HepG2 (cell line): ENCODE measurements around the gene P4HB.

Source experiments
- MYC ChIP-seq: sonication (generic); formaldehyde crosslinking; IDR thresholded peaks from 2 replicates; pipeline ENCODE4 v1.9.0; 2021; ENCODE audit warnings: missing genetic modification reagents, borderline replicate concordance
- RFX5 ChIP-seq: IDR thresholded peaks from 2 replicates; pipeline ENCODE4 v1.6.1; 2011; ENCODE audit warnings: low read depth, low read length, improper control_type of control experiment
- SRF ChIP-seq: IDR thresholded peaks from 2 replicates; pipeline ENCODE4 v1.6.1; 2011; ENCODE audit warnings: mild to moderate bottlenecking, low read depth, low read length, moderate library complexity
- TAF1 ChIP-seq: sonication (generic); formaldehyde crosslinking; IDR thresholded peaks from 2 replicates; pipeline ENCODE4 v1.4.0; 2020; ENCODE audit warnings: missing genetic modification reagents
- TARDBP ChIP-seq: sonication (generic); formaldehyde crosslinking; IDR thresholded peaks from 2 replicates; pipeline ENCODE4 v1.8.0; 2022; ENCODE audit warnings: mild to moderate bottlenecking, missing genetic modification reagents
- ZKSCAN1 ChIP-seq: fragments of 150-350 bp; IDR thresholded peaks from 2 replicates; pipeline ENCODE4 v1.6.1; 2014; ENCODE audit warnings: low read length
- ZNF12 ChIP-seq: sonication (generic); formaldehyde crosslinking; IDR thresholded peaks from 2 replicates; pipeline ENCODE4 v1.5.0; 2020; ENCODE audit warnings: missing genetic modification reagents
- ZNF644 ChIP-seq: IDR thresholded peaks from 2 replicates; pipeline ENCODE4 v1.6.1; 2016; ENCODE audit warnings: low read depth
- ZNF770 ChIP-seq: sonication (generic); formaldehyde crosslinking; IDR thresholded peaks from 2 replicates; pipeline ENCODE4 v1.5.0; 2020; ENCODE audit warnings: mild to moderate bottlenecking, missing genetic modification reagents
- TF ChIP-seq, protein P1 (sequence below): sonication (generic); formaldehyde crosslinking; IDR thresholded peaks from 2 replicates; pipeline ENCODE4 v1.8.1; 2022; ENCODE audit warnings: low read depth, mild to moderate bottlenecking, missing genetic modification reagents
- TF ChIP-seq, protein P2 (sequence below): sonication (generic); formaldehyde crosslinking; IDR thresholded peaks from 2 replicates; pipeline ENCODE4 v1.8.1; 2023; ENCODE audit warnings: mild to moderate bottlenecking, inconsistent platforms, moderate library complexity, missing genetic modification reagents, borderline replicate concordance

DNA sequence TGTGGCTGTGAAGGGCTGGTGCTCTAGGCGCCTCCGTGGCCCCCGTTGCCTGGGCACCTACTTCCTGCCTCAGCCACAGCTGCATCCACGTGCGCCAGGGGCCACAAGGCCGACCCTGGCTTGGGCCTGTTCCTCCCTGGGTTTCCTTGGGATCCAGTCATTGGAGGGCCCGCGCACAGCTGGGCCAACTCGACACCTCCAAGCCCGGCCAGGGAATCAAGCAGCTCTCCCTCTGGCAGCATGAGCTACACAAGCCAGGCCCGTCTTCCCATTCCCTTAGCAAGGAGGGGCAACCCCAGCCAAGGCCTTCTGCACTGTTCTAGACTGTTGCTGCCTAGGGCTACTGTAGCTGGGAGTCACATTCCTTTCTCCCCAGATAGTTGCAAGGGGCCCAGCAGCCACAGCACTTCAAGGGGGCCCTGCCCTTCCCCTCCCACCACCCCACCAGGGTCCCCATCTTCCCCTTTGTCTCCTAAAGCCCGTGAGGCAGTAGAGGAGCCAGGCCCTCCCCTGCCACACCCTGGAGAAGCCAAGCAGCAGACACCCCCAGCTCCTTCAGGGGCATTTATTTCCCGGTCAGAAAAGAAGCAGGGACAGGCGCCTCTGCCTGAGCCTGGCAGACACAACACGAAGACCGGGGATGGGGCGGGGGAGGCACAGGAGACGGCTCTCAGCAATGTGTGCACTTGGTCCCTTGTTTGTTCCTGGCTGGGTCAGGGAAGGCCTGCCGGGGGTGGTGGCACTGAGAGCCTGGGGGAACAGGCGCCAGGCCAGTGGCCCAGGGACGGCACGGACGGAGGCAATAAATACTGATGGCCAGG lies 7.0 kb upstream of the P4HB start:
- no peak for TF ChIP-seq RFX5
- no peak for TF ChIP-seq SRF
- TF ChIP-seq, protein P1, sequence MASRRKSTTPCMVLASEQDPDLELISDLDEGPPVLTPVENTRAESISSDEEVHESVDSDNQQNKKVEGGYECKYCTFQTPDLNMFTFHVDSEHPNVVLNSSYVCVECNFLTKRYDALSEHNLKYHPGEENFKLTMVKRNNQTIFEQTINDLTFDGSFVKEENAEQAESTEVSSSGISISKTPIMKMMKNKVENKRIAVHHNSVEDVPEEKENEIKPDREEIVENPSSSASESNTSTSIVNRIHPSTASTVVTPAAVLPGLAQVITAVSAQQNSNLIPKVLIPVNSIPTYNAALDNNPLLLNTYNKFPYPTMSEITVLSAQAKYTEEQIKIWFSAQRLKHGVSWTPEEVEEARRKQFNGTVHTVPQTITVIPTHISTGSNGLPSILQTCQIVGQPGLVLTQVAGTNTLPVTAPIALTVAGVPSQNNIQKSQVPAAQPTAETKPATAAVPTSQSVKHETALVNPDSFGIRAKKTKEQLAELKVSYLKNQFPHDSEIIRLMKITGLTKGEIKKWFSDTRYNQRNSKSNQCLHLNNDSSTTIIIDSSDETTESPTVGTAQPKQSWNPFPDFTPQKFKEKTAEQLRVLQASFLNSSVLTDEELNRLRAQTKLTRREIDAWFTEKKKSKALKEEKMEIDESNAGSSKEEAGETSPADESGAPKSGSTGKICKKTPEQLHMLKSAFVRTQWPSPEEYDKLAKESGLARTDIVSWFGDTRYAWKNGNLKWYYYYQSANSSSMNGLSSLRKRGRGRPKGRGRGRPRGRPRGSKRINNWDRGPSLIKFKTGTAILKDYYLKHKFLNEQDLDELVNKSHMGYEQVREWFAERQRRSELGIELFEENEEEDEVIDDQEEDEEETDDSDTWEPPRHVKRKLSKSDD (CRISPR knock-in tag) = 0 out of 2 replicates have a peak, but pooled peaks have one; percentile 55
- no peak for TF ChIP-seq ZNF770 (CRISPR knock-in tag)
- no peak for TF ChIP-seq ZKSCAN1
- TF ChIP-seq MYC (CRISPR knock-in tag) = no peak
- no peak; the same call in 1 of the 2 replicates for TF ChIP-seq ZNF12 (CRISPR knock-in tag)
- TF ChIP-seq TAF1 (CRISPR knock-in tag) = no peak; the same call in 1 of the 2 replicates
- TF ChIP-seq ZNF644 (CRISPR knock-in tag) = no peak
- TF ChIP-seq TARDBP (CRISPR knock-in tag) = peak; percentile 68
- TF ChIP-seq, protein P2, sequence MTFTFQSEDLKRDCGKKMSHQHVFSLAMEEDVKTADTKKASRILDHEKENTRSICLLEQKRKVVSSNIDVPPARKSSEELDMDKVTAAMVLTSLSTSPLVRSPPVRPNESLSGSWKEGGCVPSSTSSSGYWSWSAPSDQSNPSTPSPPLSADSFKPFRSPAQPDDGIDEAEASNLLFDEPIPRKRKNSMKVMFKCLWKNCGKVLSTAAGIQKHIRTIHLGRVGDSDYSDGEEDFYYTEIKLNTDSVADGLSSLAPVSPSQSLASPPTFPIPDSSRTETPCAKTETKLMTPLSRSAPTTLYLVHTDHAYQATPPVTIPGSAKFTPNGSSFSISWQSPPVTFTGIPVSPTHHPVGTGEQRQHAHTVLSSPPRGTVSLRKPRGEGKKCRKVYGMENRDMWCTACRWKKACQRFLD (CRISPR knock-in tag) = no peak
